GM23338 (cell line): ENCODE data around the gene YWHAQ. TPM values are rescaled to one million over a fixed set of nuclear protein-coding genes. Genes with fewer than 3 reads are reported as not detected.

Source experiments
- ATAC-seq: fragments of 200-7000 bp; cut with Tn5 transposase; 3 replicates; pipeline ENCODE4 v1.9.1; 2020
- DNase-seq: peaks from one replicate; pipeline ENCODE4 v3.0.0-alpha.2; 2015; ENCODE audit warnings: low spot score
- H2AFZ ChIP-seq: fragments of 200-600 bp; sonication (generic); 2 replicates; pipeline ENCODE4 v1.8.0; 2016; ENCODE audit warnings: antibody characterized with exemption, mild to moderate bottlenecking, moderate library complexity
- H3F3A ChIP-seq: fragments of 200-600 bp; sonication (generic); replicated peaks from 2 replicates; pipeline ENCODE4 v1.8.0; 2017; ENCODE audit warnings: antibody characterized with exemption, mixed run types, low read depth
- H3K27ac ChIP-seq: fragments of 200-600 bp; sonication (generic); 2 replicates; pipeline ENCODE4 v1.6.1; 2016; ENCODE audit warnings: low read depth
- H3K27me3 ChIP-seq: fragments of 200-600 bp; sonication (generic); 2 replicates; pipeline ENCODE4 v1.8.0; 2016; ENCODE audit warnings: mild to moderate bottlenecking, mixed run types, moderate library complexity; ENCODE audit not compliant: insufficient read depth
- H3K36me3 ChIP-seq: fragments of 200-600 bp; sonication (generic); 2 replicates; pipeline ENCODE4 v1.8.0; 2016; ENCODE audit warnings: mild to moderate bottlenecking; ENCODE audit not compliant: insufficient read depth
- H3K4me1 ChIP-seq: fragments of 200-600 bp; sonication (generic); 2 replicates; pipeline ENCODE4 v1.8.0; 2016; ENCODE audit warnings: mild to moderate bottlenecking, moderate library complexity; ENCODE audit not compliant: insufficient read depth
- H3K4me2 ChIP-seq: fragments of 200-600 bp; sonication (generic); 2 replicates; pipeline ENCODE4 v1.7.1; 2017; ENCODE audit warnings: mixed run types
- H3K4me3 ChIP-seq: fragments of 200-600 bp; sonication (generic); 2 replicates; pipeline ENCODE4 v1.6.1; 2016; ENCODE audit warnings: mixed run types
- H3K79me2 ChIP-seq: fragments of 200-600 bp; sonication (generic); replicated peaks from 2 replicates; pipeline ENCODE4 v1.8.0; 2017; ENCODE audit warnings: mild to moderate bottlenecking; ENCODE audit not compliant: insufficient read depth
- H3K9me2 ChIP-seq: fragments of 200-600 bp; sonication (generic); 2 replicates; pipeline ENCODE4 v1.8.0; 2017; ENCODE audit not compliant: insufficient read depth
- H4K20me1 ChIP-seq: fragments of 200-600 bp; sonication (generic); replicated peaks from 2 replicates; pipeline ENCODE4 v1.8.0; 2017; ENCODE audit warnings: mild to moderate bottlenecking; ENCODE audit not compliant: insufficient read depth
- H3K27ac Mint-ChIP-seq: 2 replicates; pipeline ENCODE4 v1.8.0; 2020; ENCODE audit warnings: inconsistent platforms, mild to moderate bottlenecking, moderate library complexity, mixed read lengths
- H3K27me3 Mint-ChIP-seq: 3 replicates; pipeline ENCODE4 v1.8.0; 2022; ENCODE audit warnings: low read depth, mild to moderate bottlenecking, moderate library complexity, mixed read lengths, inconsistent platforms; ENCODE audit not compliant: insufficient read depth, poor library complexity
- H3K36me3 Mint-ChIP-seq: 3 replicates; pipeline ENCODE4 v1.8.0; 2021; ENCODE audit warnings: low read depth, mild to moderate bottlenecking, inconsistent platforms, moderate library complexity, mixed read lengths
- H3K4me1 Mint-ChIP-seq: 3 replicates; pipeline ENCODE4 v1.8.0; 2020; ENCODE audit warnings: mild to moderate bottlenecking, inconsistent platforms, mixed read lengths
- H3K4me3 Mint-ChIP-seq: 3 replicates; pipeline ENCODE4 v1.8.0; 2021; ENCODE audit warnings: moderate library complexity, mild to moderate bottlenecking, inconsistent platforms, mixed read lengths
- H3K9me3 Mint-ChIP-seq: 3 replicates; pipeline ENCODE4 v1.8.0; 2020; ENCODE audit warnings: moderate library complexity, mild to moderate bottlenecking, inconsistent platforms, mixed read lengths
- EZH2phosphoT487 ChIP-seq: fragments of 200-600 bp; sonication (generic); IDR thresholded peaks from one replicate; pipeline ENCODE4 v1.8.1; 2018; ENCODE audit warnings: antibody characterized with exemption; ENCODE audit not compliant: unreplicated experiment
- JUNB ChIP-seq: IDR thresholded peaks from one replicate; pipeline ENCODE4 v1.6.1; 2016; ENCODE audit warnings: antibody characterized with exemption; ENCODE audit not compliant: unreplicated experiment
- polyA plus RNA-seq: library from polyadenylated mRNA; unstranded; fragments of >200 nt; fragmentation: Nextera tagmentation; extraction: Ambion mirVana; gene quantifications from 2 replicates; pipeline ENCODE4 v1.2.1, GENCODE V29; 2016
- small RNA-seq: library from RNA; depleted of rRNA; stranded (forward); fragments of <200 nt; gene quantifications from one replicate; pipeline ENCODE3, GENCODE V24; 2014; ENCODE audit warnings: low replicate concordance
- total RNA-seq: library from RNA; depleted of rRNA; stranded (reverse); fragments of >200 nt; shearing (Covaris generic); gene quantifications from 2 replicates; pipeline ENCODE4 v1.2.3, GENCODE V29; 2014; rRNA removed
- TF ChIP-seq, protein P1 (sequence below), 2 experiments: fragments of 200-600 bp in 1 of 2; sonication (generic) in 1 of 2; conservative IDR thresholded peaks; 2 replicates each; pipeline versions ENCODE4 v1.5.1 to v1.6.1; 2016 to 2017; ENCODE audit warnings: antibody characterized with exemption in 2 of 2, low read depth in 2 of 2, mild to moderate bottlenecking in 2 of 2, moderate library complexity in 1 of 2

Gene YWHAQ
- total and polyA plus RNA-seq, 2 experiments from 2014 or later, result 295 to 464 TPM

DNA sequence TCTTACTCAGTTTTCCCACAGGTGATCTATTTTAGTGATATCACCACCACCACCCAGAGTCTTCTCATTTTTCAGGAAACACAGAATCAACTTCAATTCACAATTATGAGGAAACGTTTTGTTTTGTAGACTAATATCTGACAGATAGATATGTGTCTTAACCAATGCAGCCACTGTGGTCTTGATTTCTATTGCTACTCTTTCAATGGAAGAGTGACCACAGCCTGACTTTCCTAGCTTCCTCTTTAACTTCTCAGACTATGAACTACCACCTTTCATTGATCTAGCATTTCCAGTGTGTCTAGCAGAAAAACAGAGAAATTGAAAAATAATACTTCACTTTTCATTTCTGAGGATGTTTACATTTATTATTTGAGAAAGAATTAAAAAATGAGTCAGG is 95.6 kb downstream of the YWHAQ start:
- Histone ChIP-seq H4K20me1 (no peaks in the 10 kb centered on the region), H3F3A (no peaks in the 10 kb centered on the region), H3K9me2 (no peaks in the 10 kb centered on the region), H2AFZ (no peak overlapping the region), H3K4me3 (no peak overlapping the region), H3K79me2 (0 out of 2 replicates have a peak, but pooled peaks cover 13% of the 10 kb centered on the region), H3K27me3 (no peaks in the 10 kb centered on the region), H3K4me2 (no peak overlapping the region), H3K27ac (no peak overlapping the region), H3K36me3 (no peaks in the 10 kb centered on the region), H3K4me1 (no peaks in the 10 kb centered on the region)
- ATAC-seq (no peak), DNase-seq (no peak)
- H3K9me3 Mint-ChIP-seq, result no peaks in the 10 kb centered on the region
- H3K27me3 Mint-ChIP-seq, result no peaks in the 10 kb centered on the region
- no peaks in the 10 kb centered on the region; the same call in 2 of the 3 replicates for H3K4me1 Mint-ChIP-seq
- no peaks in the 10 kb centered on the region for H3K36me3 Mint-ChIP-seq
- H3K27ac Mint-ChIP-seq, result no peak overlapping the region
- H3K4me3 Mint-ChIP-seq, result no peak overlapping the region
- TF ChIP-seq, protein P1, sequence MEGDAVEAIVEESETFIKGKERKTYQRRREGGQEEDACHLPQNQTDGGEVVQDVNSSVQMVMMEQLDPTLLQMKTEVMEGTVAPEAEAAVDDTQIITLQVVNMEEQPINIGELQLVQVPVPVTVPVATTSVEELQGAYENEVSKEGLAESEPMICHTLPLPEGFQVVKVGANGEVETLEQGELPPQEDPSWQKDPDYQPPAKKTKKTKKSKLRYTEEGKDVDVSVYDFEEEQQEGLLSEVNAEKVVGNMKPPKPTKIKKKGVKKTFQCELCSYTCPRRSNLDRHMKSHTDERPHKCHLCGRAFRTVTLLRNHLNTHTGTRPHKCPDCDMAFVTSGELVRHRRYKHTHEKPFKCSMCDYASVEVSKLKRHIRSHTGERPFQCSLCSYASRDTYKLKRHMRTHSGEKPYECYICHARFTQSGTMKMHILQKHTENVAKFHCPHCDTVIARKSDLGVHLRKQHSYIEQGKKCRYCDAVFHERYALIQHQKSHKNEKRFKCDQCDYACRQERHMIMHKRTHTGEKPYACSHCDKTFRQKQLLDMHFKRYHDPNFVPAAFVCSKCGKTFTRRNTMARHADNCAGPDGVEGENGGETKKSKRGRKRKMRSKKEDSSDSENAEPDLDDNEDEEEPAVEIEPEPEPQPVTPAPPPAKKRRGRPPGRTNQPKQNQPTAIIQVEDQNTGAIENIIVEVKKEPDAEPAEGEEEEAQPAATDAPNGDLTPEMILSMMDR (conservative IDR thresholded peaks at IDR 0.05; ENCODE audit: low read depth in 2 of 2), result no peak
- no peak for TF ChIP-seq EZH2phosphoT487
- TF ChIP-seq JUNB, result no peak

Small RNA genes within 50 kb of the gene (small RNA-seq; reads per million reads assigned to genes)
- gene RF00019, result not detected

Other genes with a start within 250 kb of the YWHAQ start
- 19.2 and 29.1 TPM in 2 replicates for gene ITGB1BP1, start 207.5 kb downstream of the YWHAQ start, total RNA-seq
- gene ITGB1BP1, start 207.5 kb downstream of the YWHAQ start, polyA plus RNA-seq, result 47.9 and 63.5 TPM in 2 replicates
- gene CPSF3, start 207.3 kb downstream of the YWHAQ start, total RNA-seq, result 105 and 123 TPM in 2 replicates
- 74.9 and 77.1 TPM in 2 replicates for gene CPSF3, start 207.3 kb downstream of the YWHAQ start, polyA plus RNA-seq
- gene IAH1, start 156.4 kb downstream of the YWHAQ start, total RNA-seq, result 12.7 and 13.3 TPM in 2 replicates
- gene IAH1, start 156.4 kb downstream of the YWHAQ start, polyA plus RNA-seq, result 33.7 and 35.0 TPM in 2 replicates
- 23.5 and 24.7 TPM in 2 replicates for gene ADAM17, start 75.2 kb downstream of the YWHAQ start, total RNA-seq
- 6.1 and 8.3 TPM in 2 replicates for gene ADAM17, start 75.2 kb downstream of the YWHAQ start, polyA plus RNA-seq
- gene TAF1B, start 212.5 kb upstream of the YWHAQ start, total RNA-seq, result 17.1 and 28.9 TPM in 2 replicates
- gene TAF1B, start 212.5 kb upstream of the YWHAQ start, polyA plus RNA-seq, result 22.2 and 24.6 TPM in 2 replicates